Astrocyte (in vitro differentiated cells and primary cell): ENCODE measurements around the gene TDP1.

Source experiments
- EZH2 ChIP-seq: IDR thresholded peaks from 2 replicates; pipeline ENCODE4 v1.6.1; 2012; ENCODE audit warnings: mild to moderate bottlenecking, low read length, inconsistent platforms; ENCODE audit not compliant: insufficient read depth
- TF ChIP-seq, protein P1 (sequence below): IDR thresholded peaks from 2 replicates; pipeline ENCODE4 v1.5.1; 2011; ENCODE audit warnings: low read depth, mild to moderate bottlenecking, inconsistent platforms, low read length, moderate library complexity; ENCODE audit not compliant: insufficient read depth

DNA sequence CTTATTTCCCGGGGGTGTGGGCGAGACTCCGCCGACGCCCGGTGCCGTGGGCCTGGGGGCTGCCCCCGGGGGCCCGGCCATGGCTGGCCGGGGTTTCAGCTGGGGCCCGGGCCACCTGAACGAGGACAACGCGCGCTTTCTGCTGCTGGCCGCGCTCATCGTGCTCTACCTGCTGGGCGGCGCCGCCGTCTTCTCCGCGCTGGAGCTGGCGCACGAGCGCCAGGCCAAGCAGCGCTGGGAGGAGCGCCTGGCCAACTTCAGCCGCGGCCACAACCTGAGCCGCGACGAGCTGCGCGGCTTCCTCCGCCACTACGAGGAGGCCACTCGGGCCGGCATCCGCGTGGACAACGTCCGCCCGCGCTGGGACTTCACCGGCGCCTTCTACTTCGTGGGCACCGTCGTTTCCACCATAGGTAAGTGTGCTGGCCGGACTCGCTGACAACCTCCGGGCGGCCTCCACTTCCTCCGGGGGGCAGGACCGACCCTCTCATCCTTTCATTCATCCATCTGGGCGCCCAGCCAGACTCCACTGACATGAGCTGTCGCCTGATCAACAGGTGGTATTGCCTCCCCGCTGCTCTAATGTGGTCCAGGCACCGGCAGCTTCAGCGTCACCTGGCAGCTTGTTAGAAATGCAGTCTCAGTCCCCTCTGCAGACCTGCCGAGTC lies 106.5 kb downstream of the TDP1 start:
- TF ChIP-seq, protein P1, sequence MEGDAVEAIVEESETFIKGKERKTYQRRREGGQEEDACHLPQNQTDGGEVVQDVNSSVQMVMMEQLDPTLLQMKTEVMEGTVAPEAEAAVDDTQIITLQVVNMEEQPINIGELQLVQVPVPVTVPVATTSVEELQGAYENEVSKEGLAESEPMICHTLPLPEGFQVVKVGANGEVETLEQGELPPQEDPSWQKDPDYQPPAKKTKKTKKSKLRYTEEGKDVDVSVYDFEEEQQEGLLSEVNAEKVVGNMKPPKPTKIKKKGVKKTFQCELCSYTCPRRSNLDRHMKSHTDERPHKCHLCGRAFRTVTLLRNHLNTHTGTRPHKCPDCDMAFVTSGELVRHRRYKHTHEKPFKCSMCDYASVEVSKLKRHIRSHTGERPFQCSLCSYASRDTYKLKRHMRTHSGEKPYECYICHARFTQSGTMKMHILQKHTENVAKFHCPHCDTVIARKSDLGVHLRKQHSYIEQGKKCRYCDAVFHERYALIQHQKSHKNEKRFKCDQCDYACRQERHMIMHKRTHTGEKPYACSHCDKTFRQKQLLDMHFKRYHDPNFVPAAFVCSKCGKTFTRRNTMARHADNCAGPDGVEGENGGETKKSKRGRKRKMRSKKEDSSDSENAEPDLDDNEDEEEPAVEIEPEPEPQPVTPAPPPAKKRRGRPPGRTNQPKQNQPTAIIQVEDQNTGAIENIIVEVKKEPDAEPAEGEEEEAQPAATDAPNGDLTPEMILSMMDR, result no peak
- TF ChIP-seq EZH2, result peak; percentile 95
